ENCODE data around the gene GNB1L. TPM values are rescaled to one million over a fixed set of nuclear protein-coding genes. Genes with fewer than 3 reads are reported as not detected.
"Not testable (repeated sequence)": the region's sequence is repeated elsewhere in the genome, so short reads cannot be mapped to it uniquely, and the experiment has no call there.

Gene GNB1L
- total and polyA plus RNA-seq, 4 donors, result 4.5 to 9.3 (median 6.7) TPM

- ATAC-seq (ENCODE audit: insufficient read depth, low FRiP score), result no peak
- no peaks in the 10 kb centered on the region for H3K27me3 ChIP-seq (ENCODE audit: control insufficient read depth in 3 of 3, insufficient read depth in 3 of 3, low read length in 2 of 3)
- no peak overlapping the region for H3K27ac ChIP-seq (ENCODE audit: low read depth in 1 of 2, low read length in 1 of 2)
- H3K36me3 ChIP-seq (ENCODE audit: control insufficient read depth in 4 of 4, insufficient read depth in 4 of 4, low read length in 4 of 4), result no peaks in the 10 kb centered on the region
- H3K9ac ChIP-seq (ENCODE audit: insufficient read depth in 1 of 2, low read length in 2 of 2), result no peak overlapping the region
- TF ChIP-seq, protein P1, sequence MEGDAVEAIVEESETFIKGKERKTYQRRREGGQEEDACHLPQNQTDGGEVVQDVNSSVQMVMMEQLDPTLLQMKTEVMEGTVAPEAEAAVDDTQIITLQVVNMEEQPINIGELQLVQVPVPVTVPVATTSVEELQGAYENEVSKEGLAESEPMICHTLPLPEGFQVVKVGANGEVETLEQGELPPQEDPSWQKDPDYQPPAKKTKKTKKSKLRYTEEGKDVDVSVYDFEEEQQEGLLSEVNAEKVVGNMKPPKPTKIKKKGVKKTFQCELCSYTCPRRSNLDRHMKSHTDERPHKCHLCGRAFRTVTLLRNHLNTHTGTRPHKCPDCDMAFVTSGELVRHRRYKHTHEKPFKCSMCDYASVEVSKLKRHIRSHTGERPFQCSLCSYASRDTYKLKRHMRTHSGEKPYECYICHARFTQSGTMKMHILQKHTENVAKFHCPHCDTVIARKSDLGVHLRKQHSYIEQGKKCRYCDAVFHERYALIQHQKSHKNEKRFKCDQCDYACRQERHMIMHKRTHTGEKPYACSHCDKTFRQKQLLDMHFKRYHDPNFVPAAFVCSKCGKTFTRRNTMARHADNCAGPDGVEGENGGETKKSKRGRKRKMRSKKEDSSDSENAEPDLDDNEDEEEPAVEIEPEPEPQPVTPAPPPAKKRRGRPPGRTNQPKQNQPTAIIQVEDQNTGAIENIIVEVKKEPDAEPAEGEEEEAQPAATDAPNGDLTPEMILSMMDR (IDR thresholded peaks at IDR 0.05; ENCODE audit: control extremely low read depth, extremely low read depth), result no peak
- peaks cover 0 to 2% (median 0%) of the 10 kb centered on the region in 5 donors for H3K4me1 ChIP-seq (ENCODE audit: control insufficient read depth in 5 of 5, insufficient read depth in 5 of 5, low read length in 5 of 5)
- DNase-seq, result no peak
- H3K4me3 ChIP-seq, result no peak overlapping the region
- no peaks in the 10 kb centered on the region for H3K9me3 ChIP-seq (ENCODE audit: control insufficient read depth in 4 of 4, insufficient read depth in 3 of 4, low read length in 3 of 4)
Observed at GRCh38 chr22:19834599-19834998, 20.1 kb downstream of the GNB1L start.

GRCh38 chr22:19833327-19833726 lies 21.3 kb downstream of the GNB1L start:
- not testable (repeated sequence) for H3K27ac ChIP-seq (ENCODE audit: low read depth in 1 of 2, low read length in 1 of 2); H3K27me3 ChIP-seq (ENCODE audit: control insufficient read depth in 3 of 3, insufficient read depth in 3 of 3, low read length in 2 of 3); H3K4me1 ChIP-seq (ENCODE audit: control insufficient read depth in 5 of 5, insufficient read depth in 5 of 5, low read length in 5 of 5); H3K9me3 ChIP-seq (ENCODE audit: control insufficient read depth in 4 of 4, insufficient read depth in 3 of 4, low read length in 3 of 4); H3K9ac ChIP-seq (ENCODE audit: insufficient read depth in 1 of 2, low read length in 2 of 2); H3K36me3 ChIP-seq (ENCODE audit: control insufficient read depth in 4 of 4, insufficient read depth in 4 of 4, low read length in 4 of 4); DNase-seq; H3K4me3 ChIP-seq; ATAC-seq (ENCODE audit: insufficient read depth, low FRiP score)
- 90 to 94% methylated on average over 9 of the region's 9 CpGs for WGBS, 2 donors

DNA sequence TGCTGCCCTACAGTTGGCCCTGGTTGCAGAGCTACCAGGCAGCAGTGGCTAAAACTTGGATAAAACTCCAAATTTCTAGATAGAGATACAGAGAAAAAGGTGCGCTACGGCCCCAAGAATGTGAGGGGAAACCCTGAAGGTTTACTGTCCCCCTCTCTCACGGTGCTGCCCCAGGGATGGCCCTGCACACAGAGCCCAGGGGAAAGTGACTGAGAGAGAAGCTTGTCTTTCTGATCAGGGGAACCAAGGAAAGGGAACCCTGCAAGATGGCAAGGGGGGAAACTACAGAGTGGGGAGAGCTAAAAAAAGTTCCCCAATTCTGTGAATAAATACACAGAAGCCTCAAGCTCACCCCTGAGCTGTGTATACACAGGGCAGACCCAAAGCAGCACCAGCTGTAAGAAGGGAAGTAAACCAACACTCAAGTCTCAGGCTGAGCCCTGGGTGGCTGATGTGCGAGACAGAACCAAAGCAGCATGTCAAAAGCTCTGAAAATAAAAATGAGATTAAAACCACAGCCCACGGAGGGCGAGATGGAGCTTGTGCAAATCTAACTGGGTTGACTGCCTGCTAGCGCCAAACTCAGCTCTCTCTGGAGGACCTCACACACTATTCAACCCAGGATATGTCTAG lies 22.1 kb downstream of the GNB1L start:
- Histone ChIP-seq H3K27me3 (ENCODE audit: control insufficient read depth in 3 of 3, insufficient read depth in 3 of 3, low read length in 2 of 3) (no peaks in the 10 kb centered on the region), H3K4me3 (no peak overlapping the region), H3K4me1 (ENCODE audit: control insufficient read depth in 5 of 5, insufficient read depth in 5 of 5, low read length in 5 of 5) (peaks cover 0 to 2% (median 0%) of the 10 kb centered on the region in 5 donors), H3K27ac (ENCODE audit: low read depth in 1 of 2, low read length in 1 of 2) (no peak overlapping the region), H3K36me3 (ENCODE audit: control insufficient read depth in 4 of 4, insufficient read depth in 4 of 4, low read length in 4 of 4) (no peaks in the 10 kb centered on the region), H3K9me3 (ENCODE audit: control insufficient read depth in 4 of 4, insufficient read depth in 3 of 4, low read length in 3 of 4) (no peaks in the 10 kb centered on the region), H3K9ac (ENCODE audit: insufficient read depth in 1 of 2, low read length in 2 of 2) (no peak overlapping the region)
- DNase-seq (no peak), ATAC-seq (ENCODE audit: insufficient read depth, low FRiP score) (no peak)
- 79 to 80% methylated on average over 7 of the region's 7 CpGs for WGBS, 2 donors
- TF ChIP-seq, protein P1 (IDR thresholded peaks at IDR 0.05; ENCODE audit: control extremely low read depth, extremely low read depth), result no peak

DNA sequence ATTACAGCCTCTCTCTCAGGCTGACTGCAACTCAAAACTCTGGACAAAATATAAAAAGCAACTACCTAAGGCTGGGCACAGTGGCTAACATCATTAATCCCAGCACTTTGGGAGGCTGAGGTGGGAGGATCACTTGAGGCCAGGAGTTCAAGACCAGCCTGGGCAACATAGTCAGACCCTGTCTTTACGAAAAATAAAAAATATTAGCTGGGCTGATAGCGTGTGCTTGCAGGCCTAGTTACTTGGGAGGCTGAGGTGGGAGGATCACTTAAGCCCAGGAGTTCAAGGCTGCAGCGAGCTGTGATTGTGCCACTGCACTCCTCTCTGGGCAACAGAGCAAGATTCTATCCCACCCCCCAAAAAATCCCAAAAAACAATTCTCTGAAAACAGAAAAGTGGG lies 22.7 kb downstream of the GNB1L start:
- not testable (repeated sequence) for H3K4me3 ChIP-seq; H3K9me3 ChIP-seq (ENCODE audit: control insufficient read depth in 4 of 4, insufficient read depth in 3 of 4, low read length in 3 of 4); H3K27ac ChIP-seq (ENCODE audit: low read depth in 1 of 2, low read length in 1 of 2); H3K9ac ChIP-seq (ENCODE audit: insufficient read depth in 1 of 2, low read length in 2 of 2); H3K4me1 ChIP-seq (ENCODE audit: control insufficient read depth in 5 of 5, insufficient read depth in 5 of 5, low read length in 5 of 5); H3K36me3 ChIP-seq (ENCODE audit: control insufficient read depth in 4 of 4, insufficient read depth in 4 of 4, low read length in 4 of 4); DNase-seq; H3K27me3 ChIP-seq (ENCODE audit: control insufficient read depth in 3 of 3, insufficient read depth in 3 of 3, low read length in 2 of 3); ATAC-seq (ENCODE audit: insufficient read depth, low FRiP score)
- 77 to 78% methylated on average over 3 of the region's 3 CpGs for WGBS, 2 donors
